Measurements from ENCODE around the gene ART3. TPM values are rescaled to one million over a fixed set of nuclear protein-coding genes. Genes with fewer than 3 reads are reported as not detected.
A peak's percentile ranks its signal among the peaks of the same experiment; 100 is the strongest.

Gene ART3
- polyA plus RNA-seq, 4 donors: 0.27 to 0.79 (median 0.56) TPM

DNA sequence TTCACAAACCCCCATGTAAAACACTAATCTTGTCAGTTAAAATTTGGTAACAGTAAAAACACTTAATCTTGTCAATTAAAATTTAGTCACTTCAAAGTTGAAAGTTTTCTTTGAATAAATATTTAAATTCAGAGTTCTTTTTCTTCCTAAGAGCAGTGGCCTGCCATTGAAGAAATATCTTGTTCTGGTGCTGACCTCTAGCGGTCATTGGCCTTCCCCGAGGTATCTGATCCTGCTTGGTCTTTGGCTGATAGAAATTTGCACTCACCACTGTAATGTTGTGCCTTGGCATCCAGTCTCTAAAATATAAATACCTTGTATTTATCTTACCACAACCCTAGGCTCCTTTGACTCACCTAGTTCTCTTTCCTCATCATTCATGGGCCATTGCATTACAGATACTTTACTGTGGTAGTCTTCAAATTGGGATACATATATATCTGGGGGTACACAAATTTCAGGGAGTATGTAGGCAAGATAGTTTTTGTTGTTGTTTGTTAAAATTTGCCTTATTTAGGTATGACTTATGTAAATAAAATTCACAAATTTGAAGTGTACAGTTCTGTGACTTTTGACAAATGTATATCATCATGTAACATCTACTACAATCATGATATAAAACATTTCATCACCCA is 6.7 kb upstream of the ART3 start:
- DNase-seq (ENCODE audit: low read depth in 4 of 4, low spot score in 3 of 4): peak; percentile 21 to 66 (median 48)

DNA sequence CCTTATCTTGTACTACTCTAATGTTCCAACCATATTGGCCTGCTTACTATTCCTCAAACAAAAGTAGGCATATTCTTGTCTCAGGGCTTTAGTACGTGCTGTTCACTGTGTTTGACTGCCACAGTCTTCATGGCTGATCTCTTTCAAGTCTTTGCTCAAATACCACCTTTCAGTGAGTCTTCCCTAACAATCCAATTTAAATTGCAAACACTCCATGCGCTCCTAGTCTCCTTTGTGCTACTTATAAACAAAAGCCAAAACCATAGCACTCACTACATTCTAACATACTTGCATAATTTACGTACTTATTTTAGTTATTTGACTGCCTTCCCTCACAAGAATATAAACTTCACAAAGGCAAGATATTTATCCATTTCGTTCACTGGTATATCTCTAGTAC is 1.7 kb upstream of the ART3 start:
- no peak for DNase-seq (ENCODE audit: low read depth in 4 of 4, low spot score in 3 of 4)

DNA sequence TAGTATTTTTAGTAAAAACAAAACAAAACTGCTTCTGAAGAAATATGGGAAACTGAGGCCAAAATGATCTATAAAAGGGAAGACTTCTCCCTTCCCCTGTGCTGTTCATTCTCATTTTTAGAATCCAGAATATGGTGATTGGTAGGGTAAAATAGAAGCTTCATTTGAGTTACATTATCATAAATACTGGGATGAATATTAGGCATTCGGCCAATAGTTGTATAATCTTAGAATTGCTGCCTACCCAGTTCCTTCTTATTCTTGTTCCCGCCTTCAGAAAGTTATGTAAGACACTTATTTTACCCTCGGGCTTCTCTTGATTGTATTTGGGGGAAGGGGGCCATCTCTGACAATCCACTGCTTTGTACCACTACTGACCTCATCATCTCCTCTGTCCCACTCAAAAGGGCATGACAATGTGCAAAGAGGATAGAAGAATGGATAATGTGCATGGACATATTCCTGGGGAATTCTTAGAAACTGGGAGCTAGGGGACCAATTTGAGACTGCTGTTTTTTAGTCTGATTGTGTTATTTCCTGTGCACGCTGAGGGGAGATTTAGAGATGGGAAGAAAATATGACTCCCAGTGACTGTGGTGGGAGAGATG is 588 bp downstream of the ART3 start:
- DNase-seq (ENCODE audit: low read depth in 4 of 4, low spot score in 3 of 4): no peak

DNA sequence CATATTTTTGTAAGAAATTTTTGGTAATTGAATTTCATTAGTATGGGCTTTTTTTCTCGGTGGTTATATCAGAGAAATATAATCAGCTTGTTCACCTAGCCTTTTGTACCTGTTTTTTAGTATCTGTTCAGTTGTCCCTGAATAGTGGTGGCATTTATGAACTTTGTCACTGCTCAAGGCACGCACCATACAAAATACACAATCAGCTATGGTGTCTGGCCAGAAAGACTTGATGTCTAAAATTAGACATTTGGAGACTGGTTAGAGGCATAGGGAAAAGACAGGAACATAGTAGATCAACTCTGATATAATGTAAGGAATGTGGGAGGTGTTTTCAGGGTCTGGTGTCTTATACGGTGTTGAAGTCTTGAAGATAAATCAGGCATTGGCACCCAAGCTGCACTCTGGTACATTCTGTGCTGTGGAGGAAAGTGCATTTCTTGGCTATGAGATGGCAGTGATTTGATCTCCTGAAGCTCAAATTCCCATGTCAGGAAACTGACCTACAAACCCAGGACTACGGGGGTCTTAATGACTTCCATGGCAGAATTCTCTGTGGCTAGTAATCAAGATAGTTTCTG is 3.6 kb downstream of the ART3 start:
- no peak for DNase-seq (ENCODE audit: low read depth in 4 of 4, low spot score in 3 of 4)

GRCh38 chr4:76083386-76083988 is 9.0 kb downstream of the ART3 start:
- DNase-seq (ENCODE audit: low read depth in 4 of 4, low spot score in 3 of 4): no peak

GRCh38 chr4:76084542-76084941 is 10.0 kb downstream of the ART3 start:
- no peak for DNase-seq (ENCODE audit: low read depth in 4 of 4, low spot score in 3 of 4)

DNA sequence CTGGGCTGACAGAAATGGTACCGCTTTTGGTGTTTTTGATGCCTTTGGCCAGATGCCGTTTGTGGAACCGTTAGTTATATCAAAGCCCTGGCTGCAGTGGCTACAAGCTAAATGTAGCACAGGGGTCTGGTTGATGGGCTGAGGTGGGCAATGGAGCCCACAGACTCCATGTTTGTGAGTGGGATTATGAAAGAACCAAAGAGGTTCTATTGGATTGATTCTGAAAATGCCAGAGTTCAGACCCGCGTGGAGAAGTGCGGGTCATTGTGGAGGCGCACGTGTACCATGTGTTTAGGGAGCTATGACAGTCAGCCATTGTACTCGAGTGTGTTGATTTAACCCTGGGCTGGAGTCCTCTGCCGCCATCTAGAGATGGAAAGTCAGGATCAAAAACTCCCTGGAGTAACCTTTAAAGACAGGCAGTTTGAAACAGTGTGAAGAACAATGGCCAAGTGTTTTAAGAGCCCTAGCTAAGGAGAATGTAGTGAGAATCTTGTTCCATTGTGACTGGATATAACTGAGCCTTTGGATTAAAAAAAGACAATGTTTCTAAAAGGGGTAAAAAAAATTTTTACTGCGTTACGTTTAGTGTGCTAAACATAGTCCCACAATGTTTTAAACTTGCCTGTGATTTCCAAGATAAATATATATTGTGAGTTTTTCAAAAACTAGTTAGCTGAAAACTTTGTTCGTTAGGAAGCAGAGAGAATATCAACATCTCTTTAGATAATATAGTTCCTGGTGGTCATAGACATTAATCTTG is 12.7 kb downstream of the ART3 start:
- DNase-seq (ENCODE audit: low read depth in 4 of 4, low spot score in 3 of 4): peak in 3 of 4 donors; percentile 14 to 31 (median 30)

DNA sequence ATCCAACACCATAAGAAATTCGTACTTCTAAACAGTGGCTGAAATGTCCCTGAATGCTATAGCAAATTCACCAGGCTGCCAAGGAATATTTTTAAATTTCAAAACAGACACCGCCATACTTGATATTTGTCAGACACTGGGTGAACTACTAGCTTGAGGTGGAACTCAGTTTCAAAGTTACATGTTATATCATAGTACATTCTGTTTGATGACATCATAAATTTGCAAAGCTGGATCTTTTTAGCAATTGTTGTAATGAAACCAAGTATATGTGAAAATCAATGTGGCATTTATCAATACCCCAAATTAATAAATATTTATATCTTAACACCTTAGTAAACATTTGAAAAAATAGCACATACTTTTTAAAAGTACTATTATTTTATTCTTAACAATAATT is 14.2 kb downstream of the ART3 start:
- DNase-seq (ENCODE audit: low read depth in 4 of 4, low spot score in 3 of 4): no peak

DNA sequence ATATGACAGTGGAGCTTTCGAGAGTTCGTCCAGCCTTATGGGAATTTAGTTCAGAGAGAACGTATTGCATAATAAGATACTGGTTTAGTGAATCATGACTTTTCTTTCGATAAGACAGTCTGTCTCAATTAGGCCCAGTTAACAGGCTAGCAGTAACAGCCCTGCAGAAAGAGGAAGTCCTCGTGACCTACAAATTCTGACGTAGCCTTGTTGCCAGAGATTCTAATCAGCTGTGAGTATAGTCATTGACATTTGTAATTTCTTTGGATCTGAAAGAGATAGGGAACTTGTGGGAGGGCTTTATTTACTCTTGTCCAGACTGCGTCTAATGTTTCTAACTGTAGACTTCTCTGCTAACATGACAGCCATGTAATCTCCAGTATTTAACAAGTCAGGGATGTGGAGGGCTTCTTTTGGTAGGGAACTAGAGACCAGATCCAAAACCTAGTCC is 15.8 kb downstream of the ART3 start:
- no peak for DNase-seq (ENCODE audit: low read depth in 4 of 4, low spot score in 3 of 4)

GRCh38 chr4:76091052-76091451 is 16.5 kb downstream of the ART3 start:
- no peak for DNase-seq (ENCODE audit: low read depth in 4 of 4, low spot score in 3 of 4)

DNA sequence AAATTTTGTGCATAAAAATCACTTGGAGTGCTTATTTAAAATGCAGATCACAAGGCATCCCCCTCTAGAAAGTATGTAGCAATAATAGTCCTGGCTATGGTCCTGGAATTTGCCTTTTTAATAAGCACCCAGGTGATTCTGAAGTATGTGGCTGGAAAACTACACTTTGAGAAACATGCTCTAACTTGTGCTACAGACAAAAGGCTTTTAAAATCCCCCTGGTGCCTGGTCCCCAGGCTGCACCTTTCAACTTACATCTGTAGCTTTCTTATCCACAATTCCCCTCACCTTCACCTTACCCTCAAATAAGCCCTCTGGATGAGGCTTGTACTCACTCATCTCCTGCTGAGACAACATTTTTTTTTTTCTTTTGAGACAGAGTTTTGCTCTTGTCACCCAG is 21.1 kb downstream of the ART3 start:
- DNase-seq (ENCODE audit: low read depth in 4 of 4, low spot score in 3 of 4): no peak

DNA sequence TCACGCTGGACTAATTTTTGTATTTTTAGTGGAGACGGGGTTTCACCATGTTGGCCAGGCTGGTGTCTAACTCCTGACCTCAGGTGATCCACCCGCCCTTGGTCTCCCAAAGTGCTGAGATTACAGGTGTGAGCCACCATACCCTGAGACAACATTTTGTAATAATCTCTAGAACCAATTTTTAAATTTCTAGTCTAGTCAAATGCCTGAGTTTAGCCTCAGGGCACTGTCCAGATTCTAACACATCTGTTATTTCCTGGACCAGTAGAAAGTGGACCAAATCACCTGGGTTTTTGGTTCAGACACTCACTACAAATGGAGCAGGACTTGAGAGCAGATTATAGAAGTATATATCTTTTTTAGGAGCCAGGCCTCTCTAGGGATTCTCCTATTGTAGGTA is 21.6 kb downstream of the ART3 start:
- no peak for DNase-seq (ENCODE audit: low read depth in 4 of 4, low spot score in 3 of 4)

DNA sequence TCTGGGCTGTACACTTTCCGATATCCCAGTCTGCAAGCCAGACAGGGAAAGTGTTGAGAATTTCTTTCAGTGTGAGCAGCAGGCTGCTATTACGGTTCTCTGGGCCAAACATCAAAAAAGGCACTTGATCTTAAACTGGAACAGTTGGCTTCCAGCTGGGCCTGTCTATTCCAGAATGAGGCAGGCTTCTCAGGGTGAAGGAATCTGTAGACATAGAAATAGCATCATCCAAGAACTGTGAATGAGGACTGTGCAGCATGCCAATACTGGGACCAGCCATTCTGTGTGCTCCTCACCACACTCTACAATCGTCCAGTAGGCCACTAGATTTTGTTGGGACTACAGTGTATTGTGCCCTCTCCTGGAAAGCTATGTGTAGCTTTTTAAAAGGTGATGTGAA is 31.1 kb downstream of the ART3 start:
- no peak for DNase-seq (ENCODE audit: low read depth in 4 of 4, low spot score in 3 of 4)

- no peak for DNase-seq (ENCODE audit: low read depth in 4 of 4, low spot score in 3 of 4)
These were observed 31.9 kb downstream of the ART3 start for GRCh38 chr4:76106442-76106841.

DNA sequence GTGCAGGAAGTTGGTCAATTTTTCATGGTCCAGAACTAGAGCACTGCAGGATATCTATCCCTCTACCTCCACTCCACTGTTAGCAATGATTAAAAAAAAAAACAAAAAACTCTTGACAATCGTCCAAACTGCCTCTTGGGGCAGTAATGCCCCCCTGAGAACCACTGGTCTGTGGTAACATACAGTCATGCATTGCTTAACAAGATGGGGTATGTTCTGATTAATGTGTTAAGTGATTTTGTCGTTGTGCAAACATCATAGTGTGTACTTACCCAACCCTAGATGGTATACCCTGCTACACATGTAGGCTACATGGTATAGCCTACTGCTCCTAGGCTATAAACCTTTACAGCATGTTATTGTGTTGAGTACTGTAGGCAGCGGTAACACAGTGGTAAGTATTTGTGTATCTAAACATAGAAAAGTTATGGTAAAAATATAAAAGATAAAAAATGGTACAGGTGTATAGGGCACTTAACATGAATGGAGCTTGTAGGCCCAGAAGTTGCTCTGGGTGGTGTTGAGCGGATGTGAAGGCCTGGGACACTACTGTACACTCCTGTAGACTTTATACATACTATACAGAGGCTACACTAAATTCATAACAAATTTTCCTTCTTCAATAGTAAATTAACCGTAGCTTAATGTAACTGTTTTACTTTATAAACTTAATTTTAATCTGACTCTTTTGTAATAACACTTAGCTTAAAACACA is 34.1 kb downstream of the ART3 start:
- no peak for DNase-seq (ENCODE audit: low read depth in 4 of 4, low spot score in 3 of 4)

DNA sequence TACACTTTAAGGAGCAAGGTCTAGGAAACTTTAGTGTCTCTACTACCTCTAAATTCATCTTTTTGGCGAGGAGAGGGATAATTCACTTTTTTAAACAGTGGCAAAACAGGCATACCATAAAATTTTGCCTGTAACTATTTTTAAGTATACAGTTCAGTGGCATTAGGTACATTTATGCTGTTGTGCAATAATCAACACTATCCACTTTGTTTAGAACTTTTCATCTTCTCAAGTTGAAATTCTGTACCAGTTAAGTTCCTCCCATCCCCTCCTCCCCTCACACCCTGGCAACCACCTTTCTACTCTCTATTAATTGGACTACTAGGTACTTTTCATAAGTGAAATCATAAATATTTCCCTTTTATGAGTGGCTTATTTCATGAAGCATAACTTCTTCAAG is 42.3 kb downstream of the ART3 start:
- no peak for DNase-seq (ENCODE audit: low read depth in 4 of 4, low spot score in 3 of 4)

GRCh38 chr4:76117536-76117935 is 43.0 kb downstream of the ART3 start:
- DNase-seq (ENCODE audit: low read depth in 4 of 4, low spot score in 3 of 4): no peak

- DNase-seq (ENCODE audit: low read depth in 4 of 4, low spot score in 3 of 4): no peak
These were observed 45.7 kb downstream of the ART3 start for GRCh38 chr4:76120199-76120598.

DNA sequence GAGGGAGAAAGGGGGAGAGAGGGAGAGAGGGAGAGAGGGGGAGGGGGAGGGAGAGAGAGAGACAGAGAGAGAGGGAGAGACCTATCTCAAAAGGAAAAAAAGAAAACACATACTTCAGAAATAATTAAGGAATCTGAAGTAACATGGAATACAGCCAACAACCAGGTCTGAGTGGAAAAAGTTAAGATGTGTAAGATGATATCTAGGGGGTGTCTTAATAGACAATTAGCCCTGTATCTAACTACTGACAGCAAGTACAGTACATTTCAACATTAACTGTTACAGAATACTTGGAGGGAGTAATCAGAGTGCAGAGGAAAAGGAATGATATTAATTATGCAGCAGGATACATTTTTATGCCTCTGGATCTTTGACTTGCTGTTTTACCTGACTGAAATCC is 51.3 kb downstream of the ART3 start:
- DNase-seq (ENCODE audit: low read depth in 4 of 4, low spot score in 3 of 4): no peak

DNA sequence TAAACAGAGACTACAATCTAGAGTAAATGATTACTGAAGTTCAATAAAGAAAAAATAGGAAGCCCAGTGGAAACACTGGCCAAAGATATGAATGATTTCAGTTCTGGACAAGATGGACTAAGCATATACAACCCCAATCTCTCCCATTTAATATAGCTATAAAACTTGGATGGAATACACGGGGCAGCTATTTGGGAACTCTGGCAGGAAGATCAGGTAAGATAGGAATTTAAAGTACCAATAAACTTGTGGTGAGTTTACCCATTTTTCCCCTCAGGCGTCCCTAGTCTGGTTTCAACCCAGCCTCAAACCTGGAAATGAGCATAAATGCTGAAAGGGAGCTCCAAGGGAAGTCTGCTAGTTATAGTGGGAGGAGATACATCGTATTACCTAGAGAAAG is 53.2 kb downstream of the ART3 start:
- DNase-seq (ENCODE audit: low read depth in 4 of 4, low spot score in 3 of 4): no peak

GRCh38 chr4:76141241-76141640 is 66.7 kb downstream of the ART3 start:
- no peak for DNase-seq (ENCODE audit: low read depth in 4 of 4, low spot score in 3 of 4)

Data from left renal pelvis (tissue), 4 donors.